HepG2 (cell line): ENCODE results near the gene TMEM129. TPM values are rescaled to one million over a fixed set of nuclear protein-coding genes. Genes with fewer than 3 reads are reported as not detected.

Source experiments
- CEBPG ChIP-seq: IDR thresholded peaks from 2 replicates; pipeline ENCODE4 v1.6.1; 2016
- FIP1L1 ChIP-seq: fragments of 200-400 bp; formaldehyde crosslinking; IDR thresholded peaks from 2 replicates; pipeline ENCODE4 v1.6.1; 2018; ENCODE audit warnings: low read depth, mild to moderate bottlenecking, low read length, moderate library complexity, borderline replicate concordance; ENCODE audit not compliant: insufficient read depth
- FOXO1 ChIP-seq: sonication (generic); formaldehyde crosslinking; IDR thresholded peaks from 2 replicates; pipeline ENCODE4 v1.4.0; 2020; ENCODE audit warnings: missing genetic modification reagents
- KAT2B ChIP-seq: fragments of 150-350 bp; IDR thresholded peaks from 2 replicates; pipeline ENCODE4 v1.6.1; 2014; ENCODE audit warnings: low read depth, low read length, borderline replicate concordance
- KLF16 ChIP-seq, 2 experiments: sonication (generic) in 1 of 2; formaldehyde crosslinking in 1 of 2; IDR thresholded peaks; 2 replicates each; pipeline versions ENCODE4 v1.6.1 to v1.8.0; 2016 to 2023; ENCODE audit warnings: missing genetic modification reagents in 2 of 2, missing compliant biosample characterization in 1 of 2
- MATR3 ChIP-seq: sonication (generic); formaldehyde crosslinking; IDR thresholded peaks from 2 replicates; pipeline ENCODE4 v1.4.0; 2020; ENCODE audit warnings: missing genetic modification reagents
- NFYC ChIP-seq: IDR thresholded peaks from 2 replicates; pipeline ENCODE4 v1.6.1; 2016; ENCODE audit warnings: missing genetic modification reagents, missing compliant biosample characterization
- STAG1 ChIP-seq: sonication (generic); formaldehyde crosslinking; IDR thresholded peaks from 2 replicates; pipeline ENCODE4 v1.4.0; 2020; ENCODE audit warnings: missing genetic modification reagents
- ZNF383 ChIP-seq: sonication (generic); formaldehyde crosslinking; IDR thresholded peaks from 2 replicates; pipeline ENCODE4 v1.4.0; 2020; ENCODE audit warnings: missing genetic modification reagents, mild to moderate bottlenecking, borderline replicate concordance
- ZNF567 ChIP-seq: sonication (generic); formaldehyde crosslinking; IDR thresholded peaks from 2 replicates; pipeline ENCODE4 v1.8.1; 2023; ENCODE audit warnings: mild to moderate bottlenecking, missing genetic modification reagents, borderline replicate concordance
- ZNF7 ChIP-seq: IDR thresholded peaks from 2 replicates; pipeline ENCODE4 v1.6.1; 2016; ENCODE audit warnings: missing biosample characterization, missing genetic modification reagents
- polyA plus RNA-seq, 8 experiments: library from polyadenylated mRNA; depleted of rRNA in 3 of 8; stranded (reverse) in 7 of 8; unstranded in 1 of 8; fragments of >200 nt; fragmentation: Illumina TruSeq in 4 of 8; extraction: Trizol in 4 of 8; gene quantifications; 2 replicates each; pipeline versions ENCODE4 v1.2.1 to v1.2.3, GENCODE V29; 2011 to 2016; ENCODE audit warnings: low read depth in 4 of 8, missing spikeins in 1 of 8, mixed read lengths in 1 of 8; ENCODE audit not compliant: insufficient read depth in 1 of 8
- total RNA-seq, 5 experiments: library from RNA; depleted of rRNA; stranded (reverse); fragments of >200 nt; fragmentation: Illumina TruSeq; extraction: Trizol; gene quantifications; 2 replicates each; pipeline ENCODE4 v1.2.3, GENCODE V29; 2016; ENCODE audit warnings: low read depth in 1 of 5
- TF ChIP-seq, protein P1 (sequence below): sonication (generic); formaldehyde crosslinking; IDR thresholded peaks from 2 replicates; pipeline ENCODE4 v1.4.0; 2020; ENCODE audit warnings: missing genetic modification reagents; ENCODE audit errors: not compliant biosample characterization
- TF ChIP-seq, protein P2 (sequence below): sonication (generic); formaldehyde crosslinking; IDR thresholded peaks from 2 replicates; pipeline ENCODE4 v1.5.1; 2020; ENCODE audit warnings: missing genetic modification reagents, mild to moderate bottlenecking, borderline replicate concordance
- TF ChIP-seq, protein P3 (sequence below): IDR thresholded peaks from 2 replicates; pipeline ENCODE4 v1.6.1; 2016; ENCODE audit warnings: low read depth
- TF ChIP-seq, protein P4 (sequence below): sonication (generic); formaldehyde crosslinking; IDR thresholded peaks from 2 replicates; pipeline ENCODE4 v1.5.1; 2020; ENCODE audit warnings: missing genetic modification reagents, mild to moderate bottlenecking, borderline replicate concordance
- TF ChIP-seq, protein P5 (sequence below): fragments of 450-650 bp; IDR thresholded peaks from 2 replicates; pipeline ENCODE4 v1.6.1; 2017
- TF ChIP-seq, protein P6 (sequence below): sonication (generic); formaldehyde crosslinking; IDR thresholded peaks from 2 replicates; pipeline ENCODE4 v1.4.0; 2020; ENCODE audit warnings: mild to moderate bottlenecking, missing genetic modification reagents, borderline replicate concordance
- TF ChIP-seq, protein P7 (sequence below): sonication (generic); formaldehyde crosslinking; IDR thresholded peaks from 2 replicates; pipeline ENCODE4 v1.9.0; 2021; ENCODE audit warnings: missing genetic modification reagents, mild to moderate bottlenecking, borderline replicate concordance

The TMEM129 gene
- total and polyA plus RNA-seq, 2 of the 13 experiments (the other 11 are each of a cell fraction or from before 2014, with no cell fraction given), result 19.0 to 25.8 TPM

DNA sequence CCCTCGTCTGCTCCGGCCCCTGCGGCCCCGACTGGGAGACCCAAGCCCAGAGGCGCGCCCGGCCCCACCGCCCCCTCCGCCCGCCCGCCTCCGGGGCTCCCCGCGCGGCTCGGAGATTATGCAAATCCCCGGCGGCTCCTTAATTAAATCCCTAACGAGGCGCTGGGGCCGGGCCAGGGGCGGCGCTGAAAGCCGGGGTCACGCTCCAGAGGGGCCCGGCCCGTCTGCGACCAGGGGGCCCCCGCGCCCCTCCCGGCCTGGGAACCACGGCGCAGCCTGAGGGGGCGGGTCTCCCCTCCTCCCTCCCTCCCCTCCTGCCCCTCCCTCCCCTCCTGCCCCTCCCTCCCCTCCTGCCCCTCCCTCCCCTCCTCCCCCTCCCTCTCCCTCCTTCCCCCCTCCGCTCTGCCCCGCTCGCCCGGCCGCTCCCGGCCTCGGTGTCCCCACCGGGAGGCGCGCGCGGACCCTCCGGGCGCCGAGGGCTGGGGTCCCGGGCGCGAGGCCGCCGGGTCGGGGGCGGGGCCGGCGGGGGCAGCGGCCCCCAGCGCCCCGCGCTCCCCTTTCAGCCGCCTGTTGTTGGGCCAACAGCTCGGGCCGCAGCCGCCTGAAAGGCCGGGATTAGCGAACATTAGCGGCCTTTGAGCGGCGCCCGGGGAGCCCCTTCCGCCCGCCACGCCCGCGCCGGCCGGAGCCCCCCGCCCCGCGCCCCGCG lies 46.1 kb upstream of the TMEM129 start (continued):
- TF ChIP-seq, protein P1, sequence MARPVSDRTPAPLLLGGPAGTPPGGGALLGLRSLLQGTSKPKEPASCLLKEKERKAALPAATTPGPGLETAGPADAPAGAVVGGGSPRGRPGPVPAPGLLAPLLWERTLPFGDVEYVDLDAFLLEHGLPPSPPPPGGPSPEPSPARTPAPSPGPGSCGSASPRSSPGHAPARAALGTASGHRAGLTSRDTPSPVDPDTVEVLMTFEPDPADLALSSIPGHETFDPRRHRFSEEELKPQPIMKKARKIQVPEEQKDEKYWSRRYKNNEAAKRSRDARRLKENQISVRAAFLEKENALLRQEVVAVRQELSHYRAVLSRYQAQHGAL (CRISPR knock-in tag), result no peak
- TF ChIP-seq FOXO1, result no peak
- TF ChIP-seq, protein P2, sequence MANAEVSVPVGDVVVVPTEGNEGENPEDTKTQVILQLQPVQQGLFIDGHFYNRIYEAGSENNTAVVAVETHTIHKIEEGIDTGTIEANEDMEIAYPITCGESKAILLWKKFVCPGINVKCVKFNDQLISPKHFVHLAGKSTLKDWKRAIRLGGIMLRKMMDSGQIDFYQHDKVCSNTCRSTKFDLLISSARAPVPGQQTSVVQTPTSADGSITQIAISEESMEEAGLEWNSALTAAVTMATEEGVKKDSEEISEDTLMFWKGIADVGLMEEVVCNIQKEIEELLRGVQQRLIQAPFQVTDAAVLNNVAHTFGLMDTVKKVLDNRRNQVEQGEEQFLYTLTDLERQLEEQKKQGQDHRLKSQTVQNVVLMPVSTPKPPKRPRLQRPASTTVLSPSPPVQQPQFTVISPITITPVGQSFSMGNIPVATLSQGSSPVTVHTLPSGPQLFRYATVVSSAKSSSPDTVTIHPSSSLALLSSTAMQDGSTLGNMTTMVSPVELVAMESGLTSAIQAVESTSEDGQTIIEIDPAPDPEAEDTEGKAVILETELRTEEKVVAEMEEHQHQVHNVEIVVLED (CRISPR knock-in tag), result no peak
- 0 out of 4 replicates have a peak, but pooled peaks of 1 of the 2 experiments have one; percentile 1 for TF ChIP-seq KLF16 (CRISPR knock-in tag; IDR thresholded peaks at IDR 0.05)
- TF ChIP-seq KAT2B, result no peak
- no peak for TF ChIP-seq MATR3
- TF ChIP-seq, protein P3, sequence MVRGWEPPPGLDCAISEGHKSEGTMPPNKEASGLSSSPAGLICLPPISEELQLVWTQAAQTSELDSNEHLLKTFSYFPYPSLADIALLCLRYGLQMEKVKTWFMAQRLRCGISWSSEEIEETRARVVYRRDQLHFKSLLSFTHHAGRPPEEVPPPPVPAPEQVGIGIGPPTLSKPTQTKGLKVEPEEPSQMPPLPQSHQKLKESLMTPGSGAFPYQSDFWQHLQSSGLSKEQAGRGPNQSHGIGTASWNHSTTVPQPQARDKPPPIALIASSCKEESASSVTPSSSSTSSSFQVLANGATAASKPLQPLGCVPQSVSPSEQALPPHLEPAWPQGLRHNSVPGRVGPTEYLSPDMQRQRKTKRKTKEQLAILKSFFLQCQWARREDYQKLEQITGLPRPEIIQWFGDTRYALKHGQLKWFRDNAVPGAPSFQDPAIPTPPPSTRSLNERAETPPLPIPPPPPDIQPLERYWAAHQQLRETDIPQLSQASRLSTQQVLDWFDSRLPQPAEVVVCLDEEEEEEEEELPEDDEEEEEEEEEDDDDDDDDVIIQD (CRISPR knock-in tag), result no peak
- TF ChIP-seq ZNF567 (CRISPR knock-in tag), result no peak
- no peak for TF ChIP-seq FIP1L1
- TF ChIP-seq, protein P4, sequence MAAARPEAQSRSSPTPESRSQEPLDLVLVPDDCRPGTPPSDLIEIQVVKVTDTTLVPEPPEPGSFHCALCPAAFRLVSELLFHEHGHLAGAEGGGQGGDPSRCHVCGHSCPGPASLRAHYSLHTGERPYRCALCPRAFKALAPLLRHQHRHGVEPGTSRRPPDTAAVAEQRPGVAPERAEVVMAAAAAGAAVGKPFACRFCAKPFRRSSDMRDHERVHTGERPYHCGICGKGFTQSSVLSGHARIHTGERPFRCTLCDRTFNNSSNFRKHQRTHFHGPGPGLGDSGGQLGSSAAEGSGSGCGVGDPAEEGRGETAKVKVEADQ (CRISPR knock-in tag), result no peak
- TF ChIP-seq, protein P5, sequence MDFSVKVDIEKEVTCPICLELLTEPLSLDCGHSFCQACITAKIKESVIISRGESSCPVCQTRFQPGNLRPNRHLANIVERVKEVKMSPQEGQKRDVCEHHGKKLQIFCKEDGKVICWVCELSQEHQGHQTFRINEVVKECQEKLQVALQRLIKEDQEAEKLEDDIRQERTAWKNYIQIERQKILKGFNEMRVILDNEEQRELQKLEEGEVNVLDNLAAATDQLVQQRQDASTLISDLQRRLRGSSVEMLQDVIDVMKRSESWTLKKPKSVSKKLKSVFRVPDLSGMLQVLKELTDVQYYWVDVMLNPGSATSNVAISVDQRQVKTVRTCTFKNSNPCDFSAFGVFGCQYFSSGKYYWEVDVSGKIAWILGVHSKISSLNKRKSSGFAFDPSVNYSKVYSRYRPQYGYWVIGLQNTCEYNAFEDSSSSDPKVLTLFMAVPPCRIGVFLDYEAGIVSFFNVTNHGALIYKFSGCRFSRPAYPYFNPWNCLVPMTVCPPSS, result no peak
- no peak for TF ChIP-seq NFYC (CRISPR knock-in tag)
- TF ChIP-seq ZNF7 (CRISPR knock-in tag), result no peak
- TF ChIP-seq STAG1 (CRISPR knock-in tag), result no peak
- TF ChIP-seq, protein P6, sequence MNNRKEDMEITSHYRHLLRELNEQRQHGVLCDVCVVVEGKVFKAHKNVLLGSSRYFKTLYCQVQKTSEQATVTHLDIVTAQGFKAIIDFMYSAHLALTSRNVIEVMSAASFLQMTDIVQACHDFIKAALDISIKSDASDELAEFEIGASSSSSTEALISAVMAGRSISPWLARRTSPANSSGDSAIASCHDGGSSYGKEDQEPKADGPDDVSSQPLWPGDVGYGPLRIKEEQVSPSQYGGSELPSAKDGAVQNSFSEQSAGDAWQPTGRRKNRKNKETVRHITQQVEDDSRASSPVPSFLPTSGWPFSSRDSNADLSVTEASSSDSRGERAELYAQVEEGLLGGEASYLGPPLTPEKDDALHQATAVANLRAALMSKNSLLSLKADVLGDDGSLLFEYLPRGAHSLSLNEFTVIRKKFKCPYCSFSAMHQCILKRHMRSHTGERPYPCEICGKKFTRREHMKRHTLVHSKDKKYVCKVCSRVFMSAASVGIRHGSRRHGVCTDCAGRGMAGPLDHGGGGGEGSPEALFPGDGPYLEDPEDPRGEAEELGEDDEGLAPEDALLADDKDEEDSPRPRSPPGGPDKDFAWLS (CRISPR knock-in tag), result no peak
- TF ChIP-seq CEBPG (CRISPR knock-in tag), result no peak
- TF ChIP-seq ZNF383, result no peak
- TF ChIP-seq, protein P7, sequence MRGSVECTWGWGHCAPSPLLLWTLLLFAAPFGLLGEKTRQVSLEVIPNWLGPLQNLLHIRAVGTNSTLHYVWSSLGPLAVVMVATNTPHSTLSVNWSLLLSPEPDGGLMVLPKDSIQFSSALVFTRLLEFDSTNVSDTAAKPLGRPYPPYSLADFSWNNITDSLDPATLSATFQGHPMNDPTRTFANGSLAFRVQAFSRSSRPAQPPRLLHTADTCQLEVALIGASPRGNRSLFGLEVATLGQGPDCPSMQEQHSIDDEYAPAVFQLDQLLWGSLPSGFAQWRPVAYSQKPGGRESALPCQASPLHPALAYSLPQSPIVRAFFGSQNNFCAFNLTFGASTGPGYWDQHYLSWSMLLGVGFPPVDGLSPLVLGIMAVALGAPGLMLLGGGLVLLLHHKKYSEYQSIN, result no peak
